ENCODE results near the gene FBXO21.
"Not testable (repeated sequence)": the region's sequence is repeated elsewhere in the genome, so short reads cannot be mapped to it uniquely, and the experiment has no call there.

The FBXO21 gene

GRCh38 chr12:117190210-117190781 lies at the start of gene FBXO21:
TSS of gene FBXO21 (minus strand) at chr12:117190470. CDS start at chr12:117190456, 14 bp downstream.
- peak; percentile 79 to 88 for DNase-seq (ENCODE audit: extremely low read depth in 1 of 2, low read depth in 1 of 2)

- peak; percentile 39 to 71 for DNase-seq (ENCODE audit: extremely low read depth in 1 of 2, low read depth in 1 of 2)
These were observed 46.3 kb upstream of the FBXO21 start for GRCh38 chr12:117236456-117237001.

- no peak for DNase-seq (ENCODE audit: extremely low read depth in 1 of 2, low read depth in 1 of 2)
These were observed 45.0 kb upstream of the FBXO21 start for GRCh38 chr12:117235261-117235660.

- DNase-seq (ENCODE audit: extremely low read depth in 1 of 2, low read depth in 1 of 2): no peak
These were observed 44.2 kb upstream of the FBXO21 start for GRCh38 chr12:117234441-117234840.

- no peak for DNase-seq (ENCODE audit: extremely low read depth in 1 of 2, low read depth in 1 of 2)
These were observed 41.5 kb upstream of the FBXO21 start for GRCh38 chr12:117231750-117232149.

- no peak for DNase-seq (ENCODE audit: extremely low read depth in 1 of 2, low read depth in 1 of 2)
These were observed 38.0 kb upstream of the FBXO21 start for GRCh38 chr12:117228239-117228638.

GRCh38 chr12:117227000-117227653 lies 36.9 kb upstream of the FBXO21 start:
- DNase-seq (ENCODE audit: extremely low read depth in 1 of 2, low read depth in 1 of 2): no peak

- no peak for DNase-seq (ENCODE audit: extremely low read depth in 1 of 2, low read depth in 1 of 2)
These were observed 36.2 kb upstream of the FBXO21 start for GRCh38 chr12:117226505-117226904.

GRCh38 chr12:117225179-117225578 lies 34.9 kb upstream of the FBXO21 start:
- no peak for DNase-seq (ENCODE audit: extremely low read depth in 1 of 2, low read depth in 1 of 2)

GRCh38 chr12:117220947-117221346 lies 30.7 kb upstream of the FBXO21 start:
- not testable (repeated sequence) for DNase-seq (ENCODE audit: extremely low read depth in 1 of 2, low read depth in 1 of 2)

- DNase-seq (ENCODE audit: extremely low read depth in 1 of 2, low read depth in 1 of 2): no peak
These were observed 27.9 kb upstream of the FBXO21 start for GRCh38 chr12:117218149-117218548.

GRCh38 chr12:117216686-117217085 lies 26.4 kb upstream of the FBXO21 start:
- DNase-seq (ENCODE audit: extremely low read depth in 1 of 2, low read depth in 1 of 2): no peak

- no peak for DNase-seq (ENCODE audit: extremely low read depth in 1 of 2, low read depth in 1 of 2)
These were observed 24.5 kb upstream of the FBXO21 start for GRCh38 chr12:117214797-117215196.

- no peak for DNase-seq (ENCODE audit: extremely low read depth in 1 of 2, low read depth in 1 of 2)
These were observed 23.1 kb upstream of the FBXO21 start for GRCh38 chr12:117213295-117213808.

GRCh38 chr12:117212563-117213190 lies 22.4 kb upstream of the FBXO21 start:
- peak in 1 of 2 donors; percentile 14 for DNase-seq (ENCODE audit: extremely low read depth in 1 of 2, low read depth in 1 of 2)

GRCh38 chr12:117210266-117210918 lies 20.1 kb upstream of the FBXO21 start:
- DNase-seq (ENCODE audit: extremely low read depth in 1 of 2, low read depth in 1 of 2): no peak

- no peak for DNase-seq (ENCODE audit: extremely low read depth in 1 of 2, low read depth in 1 of 2)
These were observed 19.4 kb upstream of the FBXO21 start for GRCh38 chr12:117209626-117210025.

- DNase-seq (ENCODE audit: extremely low read depth in 1 of 2, low read depth in 1 of 2): no peak
These were observed 18.7 kb upstream of the FBXO21 start for GRCh38 chr12:117208811-117209455.

- DNase-seq (ENCODE audit: extremely low read depth in 1 of 2, low read depth in 1 of 2): no peak
These were observed 17.9 kb upstream of the FBXO21 start for GRCh38 chr12:117208206-117208605.

GRCh38 chr12:117207675-117208074 lies 17.4 kb upstream of the FBXO21 start:
- no peak for DNase-seq (ENCODE audit: extremely low read depth in 1 of 2, low read depth in 1 of 2)

- DNase-seq (ENCODE audit: extremely low read depth in 1 of 2, low read depth in 1 of 2): no peak
These were observed 12.3 kb upstream of the FBXO21 start for GRCh38 chr12:117202556-117202955.
